OCI-LY7 (cell line): ENCODE measurements around the gene NTF3. TPM values are rescaled to one million over a fixed set of nuclear protein-coding genes. Genes with fewer than 3 reads are reported as not detected.

Experiments
- BruUV-seq: library from RNA; stranded (reverse); fragments of 400-500 nt; replicated peaks from 2 replicates; lab custom pipeline; 2021; lab: Mats Ljungman, UMichigan
- CTCF ChIA-PET: fragments of 300-600 bp; sonication (Branson Sonifier 250); formaldehyde crosslinking; loops from one replicate; lab custom pipeline; 2022; ENCODE audit warnings: antibody characterized with exemption; ENCODE audit not compliant: unreplicated experiment; lab: Charles Lee
- POLR2A ChIA-PET: fragments of 300-600 bp; sonication (Branson Sonifier 250); formaldehyde crosslinking; loops from one replicate; lab custom pipeline; 2022; ENCODE audit warnings: antibody characterized with exemption; lab: Charles Lee
- DNase-seq: peaks from one replicate; pipeline ENCODE4 v3.0.0-alpha.2; 2015; ENCODE audit warnings: low spot score
- H2AFZ ChIP-seq: fragments of 200-600 bp; sonication (generic), shearing (Covaris generic); 2 replicates; pipeline ENCODE4 v1.6.1; 2014; ENCODE audit warnings: mild to moderate bottlenecking, antibody characterized with exemption, low read length, moderate library complexity
- H3K27ac ChIP-seq: fragments of 200-600 bp; sonication (generic); 2 replicates; pipeline ENCODE4 v1.5.1; 2014; ENCODE audit warnings: mixed run types, low read depth, mild to moderate bottlenecking, moderate library complexity, low read length, inconsistent platforms; ENCODE audit not compliant: poor library complexity, severe bottlenecking
- H3K36me3 ChIP-seq: fragments of 200-600 bp; sonication (generic); 2 replicates; pipeline ENCODE4 v1.6.1; 2014; ENCODE audit warnings: mild to moderate bottlenecking, antibody characterized with exemption, low read length, moderate library complexity, mixed read lengths; ENCODE audit not compliant: insufficient read depth
- H3K4me1 ChIP-seq: fragments of 200-600 bp; sonication (generic); 2 replicates; pipeline ENCODE4 v1.5.1; 2014; ENCODE audit warnings: mild to moderate bottlenecking, low read length; ENCODE audit not compliant: insufficient read depth, poor library complexity, severe bottlenecking
- H3K4me2 ChIP-seq: fragments of 200-600 bp; sonication (generic); 2 replicates; pipeline ENCODE4 v1.6.1; 2014; ENCODE audit warnings: mild to moderate bottlenecking, low read length
- H3K4me3 ChIP-seq: fragments of 200-600 bp; sonication (generic); 2 replicates; pipeline ENCODE4 v1.5.1; 2014; ENCODE audit warnings: mild to moderate bottlenecking, low read depth, low read length; ENCODE audit not compliant: poor library complexity, severe bottlenecking
- H3K79me2 ChIP-seq: fragments of 200-600 bp; sonication (generic); 2 replicates; pipeline ENCODE4 v1.6.1; 2016; ENCODE audit warnings: low read depth, mild to moderate bottlenecking, low read length, moderate library complexity, mixed read lengths; ENCODE audit not compliant: insufficient read depth
- H3K9me2 ChIP-seq: fragments of 200-600 bp; sonication (generic); 2 replicates; pipeline ENCODE4 v1.6.1; 2016; ENCODE audit warnings: mild to moderate bottlenecking, low read length, mixed read lengths; ENCODE audit not compliant: insufficient read depth
- H3K9me3 ChIP-seq: fragments of 200-600 bp; sonication (generic); 2 replicates; pipeline ENCODE4 v1.6.1; 2014; ENCODE audit warnings: mild to moderate bottlenecking, mixed run types, low read length, mixed read lengths
- H4K20me1 ChIP-seq: fragments of 200-600 bp; sonication (generic); 2 replicates; pipeline ENCODE4 v1.6.1; 2014; ENCODE audit warnings: mild to moderate bottlenecking, antibody characterized with exemption, low read length, moderate library complexity, mixed read lengths; ENCODE audit not compliant: insufficient read depth
- CTCF ChIP-seq: fragments of 200-600 bp; sonication (generic); conservative IDR thresholded peaks from 2 replicates; pipeline ENCODE4 v1.5.1; 2014; ENCODE audit warnings: mild to moderate bottlenecking, antibody characterized with exemption, low read length, moderate library complexity, mixed read lengths
- EZH2phosphoT487 ChIP-seq: fragments of 200-600 bp; sonication (generic); IDR thresholded peaks from 2 replicates; pipeline ENCODE4 v1.6.1; 2018; ENCODE audit warnings: low read depth, borderline replicate concordance, mild to moderate bottlenecking, mixed run types, antibody characterized with exemption, low read length, moderate library complexity, mixed read lengths
- intact Hi-C: fragments of 100-400 bp; cut with micrococcal nuclease; formaldehyde crosslinking; loops from one replicate; pipeline ENCODE4 v1.10.0; 2022; ENCODE audit not compliant: unreplicated experiment
- total RNA-seq, 2 experiments: library from RNA; depleted of rRNA in 1 of 2; stranded (reverse); fragments of >200 nt in 1 of 2; shearing (Covaris generic) in 1 of 2; gene quantifications; 2 replicates each; pipeline ENCODE4 v1.2.3, GENCODE V29; 2014 to 2022

The NTF3 gene
- total RNA-seq, 2 experiments from 2014 or later = 9.6 to 11.5 TPM

DNA sequence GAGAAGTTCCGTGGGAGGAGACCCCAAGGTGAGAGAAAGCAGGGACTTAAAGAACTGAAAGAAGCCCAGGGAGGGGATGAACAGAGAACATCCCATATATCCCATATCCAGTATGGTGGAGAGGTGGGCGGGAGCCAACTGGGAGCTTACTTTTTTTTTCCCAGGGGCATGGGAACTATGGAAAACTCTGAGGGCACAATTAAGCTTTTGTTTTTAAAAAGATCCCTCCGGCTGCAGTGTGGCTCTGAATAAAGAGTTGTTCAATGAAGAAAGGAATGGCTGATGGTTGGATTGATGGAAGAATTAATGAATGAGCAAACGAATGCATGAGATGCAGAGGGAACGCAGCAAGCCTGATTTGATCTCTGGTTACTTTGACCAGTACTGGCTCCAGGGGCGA lies 12.6 kb downstream of the NTF3 start:
- ChIA-PET CTCF (interaction anchor here (0.5 kb wide), 1 partner anchor 67 kb away, joined by 3 read pairs; no protein-coding TSS in a partner anchor), POLR2A (no interaction called here)
- H2AFZ ChIP-seq = no peak overlapping the region
- H3K4me1 ChIP-seq = peaks cover 73% of the 10 kb centered on the region
- H3K9me2 ChIP-seq = no peaks in the 10 kb centered on the region
- no peak overlapping the region for H3K4me2 ChIP-seq
- no peak overlapping the region for H3K4me3 ChIP-seq
- no peak overlapping the region for H3K27ac ChIP-seq
- BruUV-seq = no TSS peak
- TF ChIP-seq CTCF = no peak
- TF ChIP-seq EZH2phosphoT487 = no peak
- intact Hi-C loops = loop anchor here (10.0 kb wide), 1 partner anchor 1670 kb away; no protein-coding TSS in a partner anchor
- no peaks in the 10 kb centered on the region for H3K9me3 ChIP-seq
- no peak for DNase-seq
- peaks cover 45% of the 10 kb centered on the region for H3K36me3 ChIP-seq
- peaks cover 60% of the 10 kb centered on the region for H4K20me1 ChIP-seq
- H3K79me2 ChIP-seq = peaks cover 72% of the 10 kb centered on the region

DNA sequence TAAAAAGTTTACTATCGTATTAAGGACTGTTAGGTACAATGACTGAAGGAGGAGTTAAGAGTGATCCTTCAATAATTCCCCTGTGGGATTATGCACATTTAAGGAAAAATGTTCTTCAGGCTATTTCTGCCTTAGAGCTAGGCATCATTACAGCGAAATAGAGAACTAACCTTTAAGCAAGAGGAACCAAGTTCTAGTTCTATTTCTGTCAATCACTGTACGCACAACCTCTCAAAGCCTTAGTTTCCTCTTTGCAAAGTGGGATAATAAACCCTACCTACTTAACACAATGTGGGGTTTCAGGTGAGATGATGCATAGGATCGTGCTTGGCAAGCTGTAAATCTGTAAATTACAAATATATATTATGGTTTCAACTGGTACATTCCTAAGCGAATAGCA lies 15.4 kb downstream of the NTF3 start:
- Histone ChIP-seq H3K36me3 (peaks cover 61% of the 10 kb centered on the region), H3K4me1 (peaks cover 45% of the 10 kb centered on the region), H3K4me2 (peak overlapping the region; percentile 32), H3K79me2 (peaks cover 44% of the 10 kb centered on the region), H4K20me1 (peaks cover 35% of the 10 kb centered on the region), H3K9me3 (no peaks in the 10 kb centered on the region), H3K4me3 (no peak overlapping the region), H3K9me2 (no peaks in the 10 kb centered on the region), H3K27ac (no peak overlapping the region), H2AFZ (no peak overlapping the region)
- no peak for TF ChIP-seq CTCF
- no peak for TF ChIP-seq EZH2phosphoT487
- CTCF ChIA-PET = interaction anchor here (0.8 kb wide), 1 partner anchor 64 kb away, joined by 3 read pairs; no protein-coding TSS in a partner anchor
- DNase-seq = no peak
- intact Hi-C loops = loop anchor here (10.0 kb wide), 1 partner anchor 1667 kb away; no protein-coding TSS in a partner anchor
- no TSS peak for BruUV-seq
- POLR2A ChIA-PET = interaction anchor here (0.6 to 1.1 kb wide), 3 partner anchors 9 to 30 kb away, joined by 3 to 4 read pairs (median 4); no protein-coding TSS in a partner anchor

DNA sequence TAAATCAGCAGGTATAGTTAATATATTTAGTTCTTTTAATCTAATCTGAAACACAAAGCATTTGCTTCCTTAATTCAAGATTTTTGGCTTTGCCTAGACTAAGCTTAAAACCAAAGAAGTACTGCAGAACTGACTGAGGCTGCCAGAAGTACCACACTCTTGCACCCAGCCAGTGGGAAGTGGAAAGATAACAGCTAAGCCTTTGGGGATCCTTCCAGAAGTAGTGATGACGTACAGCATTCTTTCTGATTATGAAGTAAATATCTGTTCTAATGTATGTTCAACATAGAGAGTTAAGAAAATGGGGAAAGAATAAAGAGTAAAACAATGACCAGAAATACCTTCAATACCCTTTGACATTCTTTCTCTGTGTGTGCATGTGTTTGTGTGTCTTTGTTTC lies 19.3 kb downstream of the NTF3 start:
- CTCF ChIA-PET = interaction anchor here (0.8 kb wide), 1 partner anchor 21 kb away, joined by 3 read pairs; no protein-coding TSS in a partner anchor
- peaks cover 14% of the 10 kb centered on the region; the same call in 1 of the 2 replicates for H4K20me1 ChIP-seq
- H3K4me2 ChIP-seq = no peak overlapping the region
- H3K9me3 ChIP-seq = no peaks in the 10 kb centered on the region
- no peak overlapping the region for H2AFZ ChIP-seq
- no peak overlapping the region for H3K4me3 ChIP-seq
- BruUV-seq = no TSS peak
- POLR2A ChIA-PET = interaction anchor here (0.7 kb wide), 1 partner anchor 47 kb away, joined by 3 read pairs; no protein-coding TSS in a partner anchor
- DNase-seq = no peak
- H3K27ac ChIP-seq = no peak overlapping the region
- H3K4me1 ChIP-seq = peaks cover 36% of the 10 kb centered on the region
- no peaks in the 10 kb centered on the region for H3K9me2 ChIP-seq
- H3K79me2 ChIP-seq = peaks cover 11% of the 10 kb centered on the region; the same call in 1 of the 2 replicates
- no peak for TF ChIP-seq EZH2phosphoT487
- no peak for TF ChIP-seq CTCF
- peaks cover 56% of the 10 kb centered on the region for H3K36me3 ChIP-seq
- intact Hi-C loops = no loop called here
